HG02678 (cell line): ENCODE measurements around the gene BTF3.
"Not testable (repeated sequence)": the region's sequence is repeated elsewhere in the genome, so short reads cannot be mapped to it uniquely, and the experiment has no call there.

Experiments
- ATAC-seq: cut with Tn5 transposase; IDR thresholded peaks from one replicate; pipeline ENCODE4 v1.9.1; 2021; ENCODE audit warnings: mild to moderate bottlenecking, moderate library complexity; ENCODE audit not compliant: unreplicated experiment

The BTF3 gene

GRCh38 chr5:73485715-73486114, 12.5 kb upstream of the BTF3 start:
- no peak for ATAC-seq

GRCh38 chr5:73486119-73486899, 11.9 kb upstream of the BTF3 start:
- ATAC-seq, result no peak

GRCh38 chr5:73487257-73487656, 11.0 kb upstream of the BTF3 start:
- ATAC-seq, result not testable (repeated sequence)

GRCh38 chr5:73487815-73488214, 10.4 kb upstream of the BTF3 start:
- no peak for ATAC-seq

GRCh38 chr5:73488806-73489205, 9.4 kb upstream of the BTF3 start:
- no peak for ATAC-seq

- ATAC-seq, result no peak
Observed at GRCh38 chr5:73490088-73490487, 8.2 kb upstream of the BTF3 start.

- ATAC-seq, result no peak
Observed at GRCh38 chr5:73491155-73491554, 7.1 kb upstream of the BTF3 start.

- no peak for ATAC-seq
Observed at GRCh38 chr5:73493421-73493820, 4.8 kb upstream of the BTF3 start.

- no peak for ATAC-seq
Observed at GRCh38 chr5:73494721-73495120, 3.5 kb upstream of the BTF3 start.

GRCh38 chr5:73495772-73496335, 2.4 kb upstream of the BTF3 start:
- no peak for ATAC-seq

GRCh38 chr5:73496984-73497457, 1.2 kb upstream of the BTF3 start:
- ATAC-seq, result no peak

- ATAC-seq, result no peak
Observed at GRCh38 chr5:73497497-73498056, 665 bp upstream of the BTF3 start.

GRCh38 chr5:73499187-73499586, 945 bp downstream of the BTF3 start:
- no peak for ATAC-seq

- ATAC-seq, result no peak
Observed at GRCh38 chr5:73499756-73500155, 1.5 kb downstream of the BTF3 start.

GRCh38 chr5:73501406-73501805, 3.2 kb downstream of the BTF3 start:
- no peak for ATAC-seq

GRCh38 chr5:73506459-73506955, 8.3 kb downstream of the BTF3 start:
- ATAC-seq, result no peak

GRCh38 chr5:73507062-73507461, 8.8 kb downstream of the BTF3 start:
- ATAC-seq, result no peak

GRCh38 chr5:73508521-73508920, 10.3 kb downstream of the BTF3 start:
- not testable (repeated sequence) for ATAC-seq

- ATAC-seq, result no peak
Observed at GRCh38 chr5:73513996-73514395, 15.8 kb downstream of the BTF3 start.

- ATAC-seq, result no peak
Observed at GRCh38 chr5:73514418-73514817, 16.2 kb downstream of the BTF3 start.

- ATAC-seq, result no peak
Observed at GRCh38 chr5:73515232-73515631, 17.0 kb downstream of the BTF3 start.
